Measurements from ENCODE around the gene IL21R.

Gene IL21R

GRCh38 chr16:27462846-27463682 lies 61.1 kb downstream of the IL21R start:
- Histone ChIP-seq H3K36me3 (replicated peaks) (peaks cover 76% of the 10 kb centered on the region), H3K27ac (no peak overlapping the region), H3K27me3 (replicated peaks) (no peaks in the 10 kb centered on the region), H3K4me3 (ENCODE audit: low read depth, low read length) (no peak overlapping the region)
- in situ Hi-C loops (cut with HindIII; ENCODE audit: low pct_ligation_motif_present, low sequenced_read_pairs) = no loop called here
- no peak for TF ChIP-seq CTCF (IDR thresholded peaks at IDR 0.05; ENCODE audit: low read depth, low read length, missing control alignments)
- no peak for DNase-seq

DNA sequence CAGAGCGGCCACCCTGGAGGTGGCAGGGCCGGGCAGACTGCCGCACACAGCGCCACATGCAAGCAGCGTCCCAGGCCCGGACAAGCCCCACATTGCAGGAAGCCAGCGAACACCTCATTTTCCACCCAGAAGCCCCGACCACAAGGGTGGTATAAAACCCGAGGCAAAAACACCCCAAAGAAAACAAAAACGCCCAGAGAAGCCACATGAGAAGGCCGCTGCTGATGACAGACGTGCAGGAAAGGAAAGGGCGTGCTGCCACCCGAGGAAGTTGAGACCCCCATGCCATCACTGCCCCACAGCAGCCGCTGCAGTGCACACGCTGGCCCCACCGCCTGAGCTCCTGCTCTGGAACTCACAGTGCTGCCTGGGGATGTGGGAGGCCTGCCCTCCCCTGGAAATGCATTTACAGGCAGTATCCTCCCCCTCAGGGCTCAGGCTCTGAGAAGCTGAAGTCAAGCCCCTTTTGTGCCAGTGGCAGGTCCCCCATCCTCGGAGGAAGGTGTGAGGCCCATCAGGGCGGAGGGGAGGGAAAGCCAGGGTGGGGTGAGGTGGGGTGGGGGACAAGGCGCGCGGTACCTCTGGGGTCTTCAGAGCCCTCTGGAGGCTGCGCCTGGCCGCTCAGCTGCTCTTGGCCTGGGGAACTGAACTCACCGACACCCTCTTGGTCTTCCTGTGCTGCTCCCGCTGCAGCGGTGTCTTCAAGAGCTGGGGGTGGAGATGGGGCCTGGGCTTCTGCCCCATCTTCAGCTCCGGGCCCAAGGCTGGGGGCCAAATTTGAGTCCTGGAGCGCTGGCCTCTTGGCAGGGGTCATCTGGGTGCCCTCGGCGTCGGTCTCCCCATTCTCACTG lies 62.0 kb downstream of the IL21R start:
- in situ Hi-C loops (cut with HindIII; ENCODE audit: low pct_ligation_motif_present, low sequenced_read_pairs) = no loop called here
- no peak overlapping the region for H3K27ac ChIP-seq
- H3K36me3 ChIP-seq (replicated peaks) = peaks cover 83% of the 10 kb centered on the region
- TF ChIP-seq CTCF (IDR thresholded peaks at IDR 0.05; ENCODE audit: low read depth, low read length, missing control alignments) = no peak
- DNase-seq = no peak
- no peaks in the 10 kb centered on the region for H3K27me3 ChIP-seq (replicated peaks)
- H3K4me3 ChIP-seq (ENCODE audit: low read depth, low read length) = no peak overlapping the region

DNA sequence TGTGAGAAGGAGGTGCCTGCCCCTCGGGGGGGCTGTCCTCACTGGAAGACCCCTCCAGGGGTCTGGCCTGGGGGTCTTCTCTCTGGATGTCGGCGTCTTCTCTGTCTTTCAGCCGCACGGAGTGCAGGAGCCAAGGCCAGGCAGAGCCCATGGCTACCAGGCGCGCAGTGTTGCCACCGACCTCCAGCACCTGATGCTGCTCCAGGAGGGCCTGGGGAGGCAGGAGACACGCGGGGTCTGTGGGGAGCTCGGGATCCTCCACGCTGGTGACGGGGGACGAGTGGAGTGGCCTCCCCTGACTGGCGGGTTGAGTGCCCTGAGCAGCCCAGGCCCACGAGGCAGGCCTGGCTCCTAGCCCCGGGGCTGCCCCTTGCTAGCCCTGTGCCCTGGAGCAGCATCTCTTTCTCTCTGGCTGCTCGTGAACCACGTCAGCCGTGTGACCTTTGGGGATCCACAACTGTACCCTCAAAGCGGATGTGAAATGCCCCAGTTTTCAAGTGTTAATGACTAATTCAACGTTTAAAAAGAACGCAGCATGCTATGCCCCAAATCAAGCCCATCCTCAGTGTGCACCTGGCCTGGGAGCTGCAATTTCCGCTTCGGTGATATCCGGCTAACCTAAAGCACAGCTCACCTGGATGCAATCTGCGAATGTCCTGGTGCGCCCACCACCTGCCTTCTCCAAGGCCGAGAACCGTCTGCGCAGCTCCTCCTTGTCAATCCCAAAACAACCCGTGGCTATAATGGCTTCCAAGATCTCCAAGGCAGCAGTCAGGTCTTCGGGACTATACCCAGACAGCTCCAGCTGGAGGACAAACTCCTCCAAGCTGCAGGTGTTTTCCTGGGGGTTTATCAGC lies 62.9 kb downstream of the IL21R start:
- Histone ChIP-seq H3K36me3 (replicated peaks) (peaks cover 86% of the 10 kb centered on the region), H3K27ac (no peak overlapping the region), H3K27me3 (replicated peaks) (no peaks in the 10 kb centered on the region), H3K4me3 (ENCODE audit: low read depth, low read length) (no peak overlapping the region)
- no peak for TF ChIP-seq CTCF (IDR thresholded peaks at IDR 0.05; ENCODE audit: low read depth, low read length, missing control alignments)
- in situ Hi-C loops (cut with HindIII; ENCODE audit: low pct_ligation_motif_present, low sequenced_read_pairs) = no loop called here
- no peak for DNase-seq

DNA sequence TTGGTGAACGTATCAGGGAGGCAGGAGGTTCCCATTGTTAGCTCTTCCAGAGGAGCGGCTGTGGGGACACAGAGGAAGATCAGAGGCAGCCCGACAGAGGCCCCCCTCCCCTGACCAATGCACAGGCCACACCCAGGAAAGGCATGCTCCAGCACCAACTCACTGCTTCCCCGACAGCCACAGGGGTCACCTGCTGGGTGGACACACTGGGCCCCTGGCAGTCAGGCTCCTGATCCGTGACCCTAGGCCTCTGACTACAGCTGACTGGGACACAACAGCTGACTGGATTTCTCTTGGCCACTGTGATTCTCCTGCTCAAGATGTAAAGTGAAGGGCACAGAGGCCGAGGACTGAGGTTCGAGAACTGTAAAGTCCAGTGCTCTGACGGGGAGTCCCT lies 63.5 kb downstream of the IL21R start:
- DNase-seq = no peak
- no peak overlapping the region for H3K27ac ChIP-seq
- in situ Hi-C loops (cut with HindIII; ENCODE audit: low pct_ligation_motif_present, low sequenced_read_pairs) = no loop called here

More for the DNA sequence above, 63.5 kb downstream of the IL21R start:
- Histone ChIP-seq H3K36me3 (replicated peaks) (peaks cover 88% of the 10 kb centered on the region), H3K27me3 (replicated peaks) (no peaks in the 10 kb centered on the region), H3K4me3 (ENCODE audit: low read depth, low read length) (no peak overlapping the region)
- no peak for TF ChIP-seq CTCF (IDR thresholded peaks at IDR 0.05; ENCODE audit: low read depth, low read length, missing control alignments)
